B cell (primary cell): ENCODE measurements around the gene CFAP61.

Source experiments
- CTCF ChIP-seq: fragments of 200-600 bp; IDR thresholded peaks from one replicate; pipeline ENCODE4 v1.8.0; 2022; ENCODE audit warnings: antibody characterized with exemption, mild to moderate bottlenecking
- EZH2 ChIP-seq: IDR thresholded peaks from 2 replicates; pipeline ENCODE4 v1.6.1; 2012; ENCODE audit warnings: borderline replicate concordance, low read depth, mild to moderate bottlenecking, moderate library complexity, low read length; ENCODE audit not compliant: insufficient read depth, poor library complexity, severe bottlenecking

GRCh38 chr20:20103486-20103885 lies 51.2 kb downstream of the CFAP61 start:
- TF ChIP-seq CTCF (no peak), EZH2 (no peak)
